Islet precursor cell (in vitro differentiated cells): ENCODE measurements around the gene DBH.

Experiments
- DNase-seq: peaks from one replicate; pipeline ENCODE4 v3.0.0-alpha.2; 2018

DBH gene

GRCh38 chr9:133703591-133704399 is 67.6 kb downstream of the DBH start:
- DNase-seq, result no peak

- DNase-seq, result no peak
These were observed 68.6 kb downstream of the DBH start for GRCh38 chr9:133704711-133705181.

GRCh38 chr9:133705576-133705975 is 69.4 kb downstream of the DBH start:
- no peak for DNase-seq

GRCh38 chr9:133706307-133707050 is 70.3 kb downstream of the DBH start:
- DNase-seq, result no peak

GRCh38 chr9:133707065-133707762 is 71.1 kb downstream of the DBH start:
- DNase-seq, result no peak

- DNase-seq, result no peak
These were observed 71.6 kb downstream of the DBH start for GRCh38 chr9:133707763-133708245.

GRCh38 chr9:133708246-133709014 is 72.3 kb downstream of the DBH start:
- DNase-seq, result no peak
